Measurements from ENCODE around the gene TSEN54.

The TSEN54 gene

GRCh38 chr17:75488693-75489510 lies 27.4 kb upstream of the TSEN54 start:
- DNase-seq (ENCODE audit: low read depth), result no peak

- no peak for DNase-seq (ENCODE audit: low read depth)
Observed at GRCh38 chr17:75489511-75489955, 26.8 kb upstream of the TSEN54 start.

GRCh38 chr17:75490173-75490743 lies 26.1 kb upstream of the TSEN54 start:
- DNase-seq (ENCODE audit: low read depth), result no peak

- DNase-seq (ENCODE audit: low read depth), result no peak
Observed at GRCh38 chr17:75490953-75491649, 25.2 kb upstream of the TSEN54 start.

- DNase-seq (ENCODE audit: low read depth), result no peak
Observed at GRCh38 chr17:75491680-75492079, 24.6 kb upstream of the TSEN54 start.

GRCh38 chr17:75492555-75493168 lies 23.7 kb upstream of the TSEN54 start:
- DNase-seq (ENCODE audit: low read depth), result no peak

GRCh38 chr17:75493476-75494129 lies 22.7 kb upstream of the TSEN54 start:
- no peak for DNase-seq (ENCODE audit: low read depth)

- no peak for DNase-seq (ENCODE audit: low read depth)
Observed at GRCh38 chr17:75494326-75494877, 21.9 kb upstream of the TSEN54 start.

- DNase-seq (ENCODE audit: low read depth), result no peak
Observed at GRCh38 chr17:75496005-75496404, 20.3 kb upstream of the TSEN54 start.

GRCh38 chr17:75498039-75498725 lies 18.1 kb upstream of the TSEN54 start:
- DNase-seq (ENCODE audit: low read depth), result no peak

GRCh38 chr17:75498726-75499213 lies 17.6 kb upstream of the TSEN54 start:
- no peak for DNase-seq (ENCODE audit: low read depth)

- no peak for DNase-seq (ENCODE audit: low read depth)
Observed at GRCh38 chr17:75499313-75500022, 16.9 kb upstream of the TSEN54 start.

- DNase-seq (ENCODE audit: low read depth), result no peak
Observed at GRCh38 chr17:75500419-75501216, 15.7 kb upstream of the TSEN54 start.

- no peak for DNase-seq (ENCODE audit: low read depth)
Observed at GRCh38 chr17:75501378-75502071, 14.8 kb upstream of the TSEN54 start.

GRCh38 chr17:75502072-75502720 lies 14.1 kb upstream of the TSEN54 start:
- DNase-seq (ENCODE audit: low read depth), result no peak

- no peak for DNase-seq (ENCODE audit: low read depth)
Observed at GRCh38 chr17:75502721-75503329, 13.5 kb upstream of the TSEN54 start.

GRCh38 chr17:75503337-75503950 lies 12.9 kb upstream of the TSEN54 start:
- DNase-seq (ENCODE audit: low read depth), result no peak
